Cardiac fibroblast (primary cell): Measurements from ENCODE around the gene NES.

Source experiments
- DNase-seq, 2 donors: peaks; one replicate each; pipeline versions ENCODE4 v3.0.0 to v3.0.0-alpha.2; 2010; ENCODE audit warnings: low read depth in 2 of 2
- H3K4me3 ChIP-seq, 2 donors: replicated peaks in 1 of 2; 1 replicate in 1 of 2; 2 replicates in 1 of 2; pipeline ENCODE4 v1.5.1; 2011; ENCODE audit warnings: low read depth in 2 of 2, low read length in 2 of 2, mild to moderate bottlenecking in 2 of 2, moderate library complexity in 1 of 2
- CTCF ChIP-seq: IDR thresholded peaks from one replicate; pipeline ENCODE4 v1.5.1; 2011; ENCODE audit warnings: low read depth, mild to moderate bottlenecking, low read length, inconsistent platforms

The NES gene

DNA sequence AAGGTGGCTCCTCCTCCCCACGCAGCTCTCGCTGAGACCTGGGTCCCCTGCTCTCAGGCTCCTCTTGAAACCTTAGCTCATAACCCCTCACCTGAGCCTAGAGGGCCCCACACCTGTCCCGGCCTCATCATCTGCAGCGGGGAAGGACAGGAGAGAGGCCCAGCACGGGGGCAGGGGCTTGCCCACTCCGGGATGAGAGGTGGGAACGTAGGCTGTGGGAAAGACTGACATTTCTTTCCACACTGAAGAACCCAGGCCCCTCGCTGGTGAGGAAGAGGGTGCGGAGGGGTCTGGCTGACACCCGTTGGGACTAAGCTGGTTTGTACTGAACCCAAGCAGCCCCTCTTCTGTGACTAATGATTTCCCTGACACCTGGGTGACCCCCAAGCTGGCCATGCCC, 14.0 kb upstream of the NES start:
- H3K4me3 ChIP-seq, result no peak overlapping the region
- DNase-seq, result no peak
- TF ChIP-seq CTCF, result no peak

GRCh38 chr1:156690675-156691036, 13.4 kb upstream of the NES start:
- TF ChIP-seq CTCF, result no peak
- H3K4me3 ChIP-seq, result no peak overlapping the region
- no peak for DNase-seq

- peak in 1 of 2 donors; percentile 53 for DNase-seq
- no peak for TF ChIP-seq CTCF
- H3K4me3 ChIP-seq, result peak overlapping the region in 1 of 2 donors; percentile 21
Measured at GRCh38 chr1:156689953-156690674, 12.9 kb upstream of the NES start.

DNA sequence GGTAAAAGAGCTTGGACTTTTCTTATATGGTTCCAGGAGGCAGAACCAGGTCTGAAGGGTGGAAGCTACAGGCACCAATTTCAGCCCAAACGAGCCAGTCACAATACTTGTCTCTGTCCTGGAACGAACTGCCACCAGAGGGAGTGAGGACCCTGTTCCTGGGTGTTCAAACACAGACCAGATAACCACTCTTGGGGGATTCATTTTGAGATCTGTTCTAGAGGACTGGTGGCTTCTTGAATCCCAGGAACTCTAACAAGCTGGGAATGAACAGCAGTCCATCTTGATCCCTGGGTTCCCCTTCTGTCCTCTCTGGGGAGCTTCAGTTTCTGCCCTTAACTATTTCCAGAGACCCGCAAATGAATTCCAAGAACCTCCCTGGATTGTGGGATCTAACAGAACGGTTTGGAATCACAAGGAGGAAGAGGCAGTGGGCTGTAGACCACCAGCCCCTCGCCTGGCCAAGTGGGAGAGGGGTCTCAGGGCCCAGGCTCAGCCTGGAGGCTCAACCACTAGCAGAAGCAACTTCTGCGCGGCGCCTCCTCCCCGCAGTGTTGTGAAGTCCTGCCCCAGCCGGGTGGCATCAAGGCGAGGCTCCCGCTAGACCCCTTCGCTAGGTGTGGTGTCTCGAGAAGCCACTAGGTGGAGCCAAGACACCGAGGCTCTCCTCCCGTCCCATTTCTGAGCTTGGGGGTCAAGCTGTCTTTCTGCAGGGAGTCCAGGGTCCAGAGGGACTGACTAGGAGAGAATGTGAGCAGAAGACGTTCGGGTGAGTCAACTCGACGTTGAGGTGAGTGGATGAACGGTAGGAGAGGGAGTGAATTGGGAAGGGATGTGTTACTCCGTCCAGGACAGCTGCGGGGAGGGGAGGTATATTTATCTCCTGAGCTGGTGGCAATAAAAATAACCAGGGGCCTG, 12.1 kb upstream of the NES start:
- peak; percentile 81 to 88 for DNase-seq
- TF ChIP-seq CTCF, result peak; percentile 95
- peak overlapping the region in 1 of 2 donors; percentile 21 for H3K4me3 ChIP-seq

DNA sequence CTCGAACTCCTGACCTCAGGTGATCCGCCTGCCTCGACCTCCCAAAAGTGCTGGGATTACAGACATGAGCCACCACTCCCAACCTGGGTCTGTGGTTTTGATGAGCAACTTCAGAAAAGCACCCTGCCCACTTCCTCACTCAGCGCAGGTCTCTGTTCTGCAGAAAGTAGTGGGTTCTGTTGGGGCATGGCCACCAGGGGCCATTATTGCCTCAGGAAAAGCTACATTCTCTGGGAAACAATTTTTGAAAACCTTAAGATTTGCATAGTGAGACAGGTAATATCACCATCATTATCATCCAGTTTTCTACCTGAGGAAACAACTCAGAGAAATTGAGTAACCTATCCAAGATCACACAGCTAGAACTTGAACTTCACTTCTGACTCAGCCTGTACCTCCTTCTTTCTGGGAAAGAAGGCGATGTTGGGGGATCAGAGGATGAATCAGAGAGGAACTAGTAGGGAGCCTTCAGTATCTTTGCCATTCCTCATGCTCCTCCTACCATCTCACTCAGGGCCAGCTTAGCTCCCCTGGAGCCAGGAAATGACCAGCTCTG, 7.1 kb upstream of the NES start:
- no peak overlapping the region for H3K4me3 ChIP-seq
- DNase-seq, result peak in 1 of 2 donors; percentile 62
- no peak for TF ChIP-seq CTCF

DNA sequence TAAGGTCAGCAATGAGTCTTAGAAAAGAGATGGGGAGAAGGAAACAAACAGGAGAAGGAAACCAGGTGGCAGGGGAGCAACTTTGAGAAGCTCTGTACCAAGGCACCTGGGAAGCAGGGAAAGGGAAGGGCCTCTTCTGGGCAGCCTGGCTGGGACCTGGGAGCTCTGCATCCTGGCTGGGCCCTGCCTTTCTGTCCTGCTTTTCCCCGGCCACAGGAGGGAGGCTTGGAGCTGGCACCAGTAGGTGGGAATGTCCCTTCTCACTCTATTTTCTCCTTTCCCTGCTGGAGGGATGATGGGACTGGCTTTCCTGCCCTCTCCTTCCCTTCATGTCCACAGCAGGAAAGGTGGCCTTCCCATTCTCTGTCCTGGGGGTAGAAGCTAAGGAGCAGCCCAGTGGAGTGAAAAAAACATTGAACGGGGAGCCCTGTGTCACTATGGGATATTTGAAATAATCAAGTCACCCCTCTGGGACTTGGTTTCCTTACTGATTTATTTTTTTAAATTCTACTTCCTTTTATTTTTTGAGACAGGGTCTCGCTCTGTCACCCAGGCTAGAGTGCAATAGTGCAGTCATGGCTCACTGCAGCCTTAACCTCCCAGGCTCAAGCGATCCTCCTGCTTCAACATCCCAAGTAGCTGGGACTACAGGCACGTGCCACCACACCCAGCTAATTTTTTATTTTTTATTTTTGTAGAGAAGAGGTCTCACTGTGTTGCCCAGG, 5.1 kb upstream of the NES start:
- no peak overlapping the region for H3K4me3 ChIP-seq
- no peak for TF ChIP-seq CTCF
- DNase-seq, result no peak
